Right ventricle myocardium superior (tissue), 1 donor: Measurements from ENCODE around the gene BCAT1. TPM values are rescaled to one million over a fixed set of nuclear protein-coding genes. Genes with fewer than 3 reads are reported as not detected.
"Not testable (repeated sequence)": the region's sequence is repeated elsewhere in the genome, so short reads cannot be mapped to it uniquely, and the experiment has no call there.

ENCODE experiments used
- ATAC-seq: fragments of 200-7000 bp; cut with Tn5 transposase; one replicate; pipeline ENCODE4 v1.9.1; 2020; ENCODE audit warnings: mild to moderate bottlenecking; ENCODE audit not compliant: poor library complexity
- DNase-seq: peaks from one replicate; pipeline ENCODE4 v3.0.0-alpha.2; 2020
- intact Hi-C: fragments of 100-400 bp; cut with DNase I; formaldehyde crosslinking; loops from one replicate; pipeline ENCODE4 v1.11.2; 2022
- total RNA-seq: library from RNA; stranded (reverse); fragmentation: NEBNext Ultra II Directional; extraction: Animal tissue kit (Norgen Biotek cat#: 25700); gene quantifications from one replicate; pipeline ENCODE4 v1.2.1, GENCODE V29; 2021
- donor health status: DM: no; HTN: yes; CAD: no; lungs with severe emphysema.

The BCAT1 gene
- total RNA-seq, 1 donor from 2014 or later: 5.1 TPM

- DNase-seq (no peak), ATAC-seq (no peak)
- intact Hi-C loops: no loop called here
Observed at GRCh38 chr12:24845615-24846014, 103.3 kb downstream of the BCAT1 start.

- no peak for DNase-seq
- ATAC-seq: no peak
- intact Hi-C loops: no loop called here
Observed at GRCh38 chr12:24840046-24840800, 108.7 kb downstream of the BCAT1 start.

- DNase-seq: no peak
- ATAC-seq: peak; percentile 10
- intact Hi-C loops: no loop called here
Observed at GRCh38 chr12:24839268-24839791, 109.6 kb downstream of the BCAT1 start.

GRCh38 chr12:24838531-24838950, 110.4 kb downstream of the BCAT1 start:
- DNase-seq: no peak

GRCh38 chr12:24835377-24835776, 113.5 kb downstream of the BCAT1 start:
- DNase-seq (no peak), ATAC-seq (no peak)
- intact Hi-C loops: no loop called here

More at GRCh38 chr12:24838531-24838950, 110.4 kb downstream of the BCAT1 start:
- intact Hi-C loops: no loop called here
- ATAC-seq: peak; percentile 94

GRCh38 chr12:24833513-24833912, 115.4 kb downstream of the BCAT1 start:
- intact Hi-C loops: no loop called here
- no peak for DNase-seq
- no peak for ATAC-seq

- no peak for ATAC-seq
- intact Hi-C loops: no loop called here
Observed at GRCh38 chr12:24823808-24824515, 124.9 kb downstream of the BCAT1 start.

GRCh38 chr12:24822121-24822899, 126.6 kb downstream of the BCAT1 start:
- intact Hi-C loops: no loop called here
- peak; percentile 29 for ATAC-seq
- no peak for DNase-seq

More at GRCh38 chr12:24823808-24824515, 124.9 kb downstream of the BCAT1 start:
- DNase-seq: no peak

- DNase-seq: no peak
- ATAC-seq: no peak
- intact Hi-C loops: no loop called here
Observed at GRCh38 chr12:24821691-24822090, 127.2 kb downstream of the BCAT1 start.

- intact Hi-C loops: no loop called here
- DNase-seq (no peak), ATAC-seq (no peak)
Observed at GRCh38 chr12:24820872-24821271, 128.0 kb downstream of the BCAT1 start.

- ATAC-seq: no peak
- intact Hi-C loops: no loop called here
- DNase-seq: no peak
Observed at GRCh38 chr12:24818351-24818750, 130.6 kb downstream of the BCAT1 start.

- ATAC-seq (no peak), DNase-seq (no peak)
- intact Hi-C loops: no loop called here
Observed at GRCh38 chr12:24815114-24815423, 133.8 kb downstream of the BCAT1 start.

- DNase-seq: no peak
- peak; percentile 58 for ATAC-seq
- intact Hi-C loops: no loop called here
Observed at GRCh38 chr12:24814379-24815113, 134.4 kb downstream of the BCAT1 start.

GRCh38 chr12:24810378-24810777, 138.5 kb downstream of the BCAT1 start:
- DNase-seq: no peak
- no peak for ATAC-seq
- intact Hi-C loops: no loop called here

- DNase-seq, intact Hi-C loops, ATAC-seq: not testable (repeated sequence)
Observed at GRCh38 chr12:24809306-24809705, 139.6 kb downstream of the BCAT1 start.

GRCh38 chr12:24808651-24809050, 140.2 kb downstream of the BCAT1 start:
- ATAC-seq (no peak), DNase-seq (no peak)
- intact Hi-C loops: no loop called here

- no peak for DNase-seq
- no peak for ATAC-seq
- intact Hi-C loops: no loop called here
Observed at GRCh38 chr12:24806386-24806785, 142.5 kb downstream of the BCAT1 start.

GRCh38 chr12:24803430-24804245, 145.3 kb downstream of the BCAT1 start:
- intact Hi-C loops: no loop called here
- DNase-seq (no peak), ATAC-seq (no peak)
